ENCODE data around the gene INPP5F.

DNA sequence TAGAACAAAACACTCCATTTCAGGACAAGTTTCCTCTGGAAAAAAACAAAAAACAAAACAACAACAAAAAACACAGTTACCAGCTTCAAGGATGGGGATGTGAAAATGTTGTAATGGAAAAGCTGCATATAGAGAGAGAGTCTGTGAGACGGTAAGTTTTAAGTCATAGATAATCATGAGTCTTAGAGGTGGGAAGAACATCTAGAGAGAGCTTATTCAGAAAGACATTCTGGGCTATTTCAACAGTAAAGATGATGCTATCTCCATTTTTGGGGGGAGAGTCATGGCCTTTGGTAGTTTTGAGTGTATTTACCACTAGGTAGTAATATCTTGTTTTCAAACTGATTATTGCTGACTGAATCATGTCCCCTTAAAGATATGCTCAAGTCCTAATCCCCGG is 23.3 kb upstream of the INPP5F start:
- TF ChIP-seq, protein P1, sequence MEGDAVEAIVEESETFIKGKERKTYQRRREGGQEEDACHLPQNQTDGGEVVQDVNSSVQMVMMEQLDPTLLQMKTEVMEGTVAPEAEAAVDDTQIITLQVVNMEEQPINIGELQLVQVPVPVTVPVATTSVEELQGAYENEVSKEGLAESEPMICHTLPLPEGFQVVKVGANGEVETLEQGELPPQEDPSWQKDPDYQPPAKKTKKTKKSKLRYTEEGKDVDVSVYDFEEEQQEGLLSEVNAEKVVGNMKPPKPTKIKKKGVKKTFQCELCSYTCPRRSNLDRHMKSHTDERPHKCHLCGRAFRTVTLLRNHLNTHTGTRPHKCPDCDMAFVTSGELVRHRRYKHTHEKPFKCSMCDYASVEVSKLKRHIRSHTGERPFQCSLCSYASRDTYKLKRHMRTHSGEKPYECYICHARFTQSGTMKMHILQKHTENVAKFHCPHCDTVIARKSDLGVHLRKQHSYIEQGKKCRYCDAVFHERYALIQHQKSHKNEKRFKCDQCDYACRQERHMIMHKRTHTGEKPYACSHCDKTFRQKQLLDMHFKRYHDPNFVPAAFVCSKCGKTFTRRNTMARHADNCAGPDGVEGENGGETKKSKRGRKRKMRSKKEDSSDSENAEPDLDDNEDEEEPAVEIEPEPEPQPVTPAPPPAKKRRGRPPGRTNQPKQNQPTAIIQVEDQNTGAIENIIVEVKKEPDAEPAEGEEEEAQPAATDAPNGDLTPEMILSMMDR (IDR thresholded peaks at IDR 0.05): no peak
- TF ChIP-seq POLR2A (IDR thresholded peaks at IDR 0.05): no peak

Data from heart left ventricle (tissue), 13 donors.